B cell (primary cell): Measurements from ENCODE around the gene AGXT. TPM values are rescaled to one million over a fixed set of nuclear protein-coding genes. Genes with fewer than 3 reads are reported as not detected.

Experiments
- ATAC-seq: fragments of 200-7000 bp; cut with Tn5 transposase; one replicate; pipeline ENCODE4 v1.10.0; 2021; ENCODE audit warnings: low read depth, mild to moderate bottlenecking, moderate number of reproducible peaks, moderate library complexity
- CTCF ChIA-PET: fragments of 350-600 bp; sonication (Branson Sonifier 250); formaldehyde crosslinking; loops from one replicate; lab custom pipeline; 2021; ENCODE audit warnings: antibody characterized with exemption, inconsistent platforms; lab: Charles Lee
- POLR2A ChIA-PET: fragments of 350-600 bp; sonication (Branson Sonifier 250); formaldehyde crosslinking; loops from one replicate; lab custom pipeline; 2021; ENCODE audit warnings: antibody characterized with exemption; lab: Charles Lee
- DNase-seq: peaks from one replicate; pipeline ENCODE4 v3.0.0; 2013
- H2AFZ ChIP-seq: 2 replicates; pipeline ENCODE4 v1.6.1; 2012; ENCODE audit warnings: mild to moderate bottlenecking, low read depth, low read length; ENCODE audit not compliant: insufficient read depth, poor library complexity, severe bottlenecking
- H3K27ac ChIP-seq, 2 donors: 1 replicate in 1 of 2; 2 replicates in 1 of 2; pipeline ENCODE4 v1.5.1; 2012 to 2013; ENCODE audit warnings: low read length in 2 of 2, mild to moderate bottlenecking in 2 of 2, moderate library complexity in 1 of 2
- H3K27me3 ChIP-seq, 4 experiments: fragments of 200-600 bp in 1 of 4; sonication (generic) in 1 of 4; replicated peaks in 1 of 4; 1 replicate in 2 of 4; 2 replicates in 2 of 4; pipeline versions ENCODE4 v1.6.1 to v1.7.0; 2013 to 2016; ENCODE audit warnings: low read length in 3 of 4, mild to moderate bottlenecking in 2 of 4, mixed read lengths in 1 of 4, moderate library complexity in 1 of 4; ENCODE audit not compliant: insufficient read depth in 4 of 4, control insufficient read depth in 3 of 4; ENCODE audit errors: control extremely low read depth in 1 of 4
- H3K36me3 ChIP-seq, 2 experiments: replicated peaks in 1 of 2; 1 replicate in 1 of 2; 2 replicates in 1 of 2; pipeline versions ENCODE4 v1.6.1 to v1.7.1; 2013; ENCODE audit warnings: low read length in 1 of 2; ENCODE audit not compliant: insufficient read depth in 2 of 2, control insufficient read depth in 1 of 2; ENCODE audit errors: control extremely low read depth in 1 of 2, extremely low read depth in 1 of 2
- H3K4me1 ChIP-seq, 2 donors: fragments of 200-600 bp in 1 of 2; sonication (generic) in 1 of 2; 1 replicate in 1 of 2; 2 replicates in 1 of 2; pipeline versions ENCODE4 v1.5.1 to v1.6.1; 2013 to 2017; ENCODE audit warnings: low read length in 2 of 2; ENCODE audit not compliant: control insufficient read depth in 2 of 2, insufficient read depth in 2 of 2
- H3K4me2 ChIP-seq: replicated peaks from 2 replicates; pipeline ENCODE3; 2012; ENCODE audit warnings: mild to moderate bottlenecking, low read depth, low read length; ENCODE audit not compliant: poor library complexity, severe bottlenecking
- H3K4me3 ChIP-seq, 5 experiments: fragments of 200-600 bp in 1 of 5; sonication (generic) in 1 of 5; 1 replicate in 3 of 5; 2 replicates in 2 of 5; pipeline versions ENCODE4 v1.5.1 to v1.7.0; 2011 to 2016; ENCODE audit warnings: low read length in 4 of 5, mild to moderate bottlenecking in 4 of 5, low read depth in 2 of 5, control low read depth in 1 of 5, moderate library complexity in 1 of 5; ENCODE audit not compliant: insufficient read depth in 1 of 5; ENCODE audit errors: control extremely low read depth in 1 of 5, extremely low read depth in 1 of 5
- H3K79me2 ChIP-seq: fragments of 200-600 bp; sonication (generic); one replicate; pipeline ENCODE4 v1.6.0; 2016; ENCODE audit warnings: low read length; ENCODE audit not compliant: control insufficient read depth, insufficient read depth
- H3K9ac ChIP-seq: fragments of 200-600 bp; sonication (generic); 2 replicates; pipeline ENCODE4 v1.6.1; 2017; ENCODE audit warnings: mild to moderate bottlenecking, low read length, moderate library complexity
- H3K9me3 ChIP-seq, 3 donors: one replicate each; pipeline versions ENCODE4 v1.6.1 to v1.7.1; 2013; ENCODE audit warnings: low read length in 2 of 3; ENCODE audit not compliant: control insufficient read depth in 2 of 3, insufficient read depth in 1 of 3; ENCODE audit errors: control extremely low read depth in 1 of 3
- H4K20me1 ChIP-seq: 2 replicates; pipeline ENCODE4 v1.6.0; 2012; ENCODE audit warnings: mild to moderate bottlenecking, low read length; ENCODE audit not compliant: insufficient read depth, control insufficient read depth, poor library complexity, severe bottlenecking
- H3K27ac Mint-ChIP-seq: one replicate; pipeline ENCODE4 v1.8.0; 2021; ENCODE audit warnings: mixed read lengths
- H3K27me3 Mint-ChIP-seq: one replicate; pipeline ENCODE4 v1.8.0; 2021; ENCODE audit warnings: mixed read lengths
- H3K4me1 Mint-ChIP-seq: one replicate; pipeline ENCODE4 v1.8.0; 2021; ENCODE audit warnings: mixed read lengths
- H3K4me3 Mint-ChIP-seq: one replicate; pipeline ENCODE4 v1.8.0; 2021; ENCODE audit warnings: mixed read lengths
- H3K9me3 Mint-ChIP-seq: one replicate; pipeline ENCODE4 v1.8.0; 2022; ENCODE audit warnings: mixed read lengths; ENCODE audit not compliant: insufficient read depth
- CTCF ChIP-seq: fragments of 200-600 bp; IDR thresholded peaks from one replicate; pipeline ENCODE4 v1.8.0; 2022; ENCODE audit warnings: antibody characterized with exemption, mild to moderate bottlenecking
- EZH2 ChIP-seq: IDR thresholded peaks from 2 replicates; pipeline ENCODE4 v1.6.1; 2012; ENCODE audit warnings: borderline replicate concordance, low read depth, mild to moderate bottlenecking, moderate library complexity, low read length; ENCODE audit not compliant: insufficient read depth, poor library complexity, severe bottlenecking
- WGBS: methylation state at CpG from one replicate; pipeline ENCODE4 v1.1.5; 2013; ENCODE audit warnings: missing lambda C conversion rate; ENCODE audit not compliant: insufficient coverage; 5-methylcytosine and 5-hydroxymethylcytosine counted together
- intact Hi-C: fragments of 100-400 bp; cut with micrococcal nuclease; formaldehyde crosslinking; loops from one replicate; pipeline ENCODE4 v1.10.0; 2022
- polyA plus RNA-seq: library from polyadenylated mRNA; depleted of rRNA; stranded (reverse); fragments of >200 nt; gene quantifications from 2 replicates; pipeline ENCODE4 v1.2.3, GENCODE V29; 2012
- total RNA-seq, 2 donors: library from RNA; stranded (reverse); fragments of 120-200 nt in 1 of 2; gene quantifications; 1 replicate in 1 of 2; 2 replicates in 1 of 2; pipeline versions ENCODE4 v1.2.3 to v1.2.4, GENCODE V29; 2013 to 2022

AGXT gene
- total and polyA plus RNA-seq, 2 donors (not counting 1 experiment from before 2014, with no cell fraction given) = not detected

GRCh38 chr2:240875228-240876034 is 6.8 kb downstream of the AGXT start:
- Histone ChIP-seq H4K20me1 (no peaks in the 10 kb centered on the region), H3K4me1 (no peaks in the 10 kb centered on the region), H3K79me2 (no peaks in the 10 kb centered on the region), H3K4me2 (no peak overlapping the region), H2AFZ (no peak overlapping the region), H3K27me3 (no peaks in the 10 kb centered on the region), H3K4me3 (no peak overlapping the region), H3K36me3 (no peaks in the 10 kb centered on the region), H3K9ac (no peak overlapping the region), H3K9me3 (no peaks in the 10 kb centered on the region), H3K27ac (no peak overlapping the region)
- no peak overlapping the region for H3K4me3 Mint-ChIP-seq
- CTCF ChIA-PET = no interaction called here
- no peak for TF ChIP-seq EZH2
- no peak for TF ChIP-seq CTCF
- no peaks in the 10 kb centered on the region for H3K9me3 Mint-ChIP-seq
- POLR2A ChIA-PET = no interaction called here
- intact Hi-C loops = no loop called here
- no peaks in the 10 kb centered on the region for H3K4me1 Mint-ChIP-seq
- H3K27me3 Mint-ChIP-seq = no peaks in the 10 kb centered on the region
- ATAC-seq (no peak), DNase-seq (no peak)
- WGBS = 96% methylated on average over 22 of the region's 22 CpGs
- H3K27ac Mint-ChIP-seq = no peak overlapping the region

GRCh38 chr2:240876035-240876474 is 7.4 kb downstream of the AGXT start:
- no peaks in the 10 kb centered on the region for H3K4me1 Mint-ChIP-seq
- no peaks in the 10 kb centered on the region for H3K9me3 Mint-ChIP-seq
- H2AFZ ChIP-seq = no peak overlapping the region
- no peaks in the 10 kb centered on the region for H3K36me3 ChIP-seq
- no peaks in the 10 kb centered on the region for H3K4me1 ChIP-seq
- H3K4me3 Mint-ChIP-seq = no peak overlapping the region
- no peak for ATAC-seq
- no peak for DNase-seq
- no peaks in the 10 kb centered on the region for H3K79me2 ChIP-seq
- intact Hi-C loops = no loop called here
- H3K27ac Mint-ChIP-seq = no peak overlapping the region
- WGBS = 77% methylated on average over 7 of the region's 7 CpGs
- H3K27me3 ChIP-seq = no peaks in the 10 kb centered on the region
- CTCF ChIA-PET = no interaction called here
- no peaks in the 10 kb centered on the region for H3K9me3 ChIP-seq
- no peak overlapping the region for H3K4me3 ChIP-seq
- POLR2A ChIA-PET = no interaction called here
- H3K9ac ChIP-seq = no peak overlapping the region
- TF ChIP-seq CTCF (no peak), EZH2 (no peak)
- no peak overlapping the region for H3K27ac ChIP-seq
- no peak overlapping the region for H3K4me2 ChIP-seq
- no peaks in the 10 kb centered on the region for H4K20me1 ChIP-seq
- H3K27me3 Mint-ChIP-seq = peaks cover 2% of the 10 kb centered on the region
